HG03469 (cell line): ENCODE data around the gene RTKN2.
"Not testable (repeated sequence)": the region's sequence is repeated elsewhere in the genome, so short reads cannot be mapped to it uniquely, and the experiment has no call there.

Source experiments
- ATAC-seq: cut with Tn5 transposase; IDR thresholded peaks from one replicate; pipeline ENCODE4 v1.9.1; 2021; ENCODE audit warnings: mild to moderate bottlenecking, moderate library complexity, moderate number of reproducible peaks; ENCODE audit not compliant: unreplicated experiment

RTKN2 gene

DNA sequence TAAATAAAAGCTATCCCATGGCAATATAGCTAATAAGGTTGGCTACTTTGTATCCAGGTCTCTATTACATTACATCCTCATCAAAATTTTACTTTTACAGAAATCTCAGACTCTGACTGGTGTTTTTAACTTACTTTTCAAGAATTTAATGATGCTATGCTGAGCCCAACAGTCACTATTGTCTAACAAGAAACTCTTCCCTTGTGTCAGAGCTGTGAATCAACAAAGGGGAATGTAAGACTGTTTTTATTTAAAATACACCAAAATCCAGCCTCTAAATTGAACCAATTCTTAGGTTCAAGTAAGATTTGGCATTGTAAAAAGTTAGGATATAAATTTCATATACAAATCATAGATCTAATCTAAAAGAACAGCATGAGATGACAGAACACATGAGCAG is 7.0 kb downstream of the RTKN2 start:
- no peak for ATAC-seq

DNA sequence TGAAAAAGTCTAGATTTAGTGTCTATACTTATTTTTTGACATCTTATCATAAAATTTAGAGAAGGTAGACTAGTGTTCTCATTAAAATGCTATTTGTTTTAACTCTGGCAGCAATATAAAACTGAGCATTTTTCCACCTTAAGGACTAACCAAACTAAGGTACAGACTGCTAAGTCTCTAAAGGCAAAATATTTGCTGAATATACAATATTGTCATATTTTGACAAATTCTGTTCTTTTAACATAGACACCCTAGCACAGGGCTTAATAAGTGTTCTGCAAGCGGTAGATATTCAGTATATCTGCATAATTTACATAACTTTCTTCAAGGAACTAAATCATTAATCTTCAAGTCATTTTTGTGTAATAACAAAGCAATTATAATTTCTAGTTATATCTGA is 8.6 kb downstream of the RTKN2 start:
- no peak for ATAC-seq

DNA sequence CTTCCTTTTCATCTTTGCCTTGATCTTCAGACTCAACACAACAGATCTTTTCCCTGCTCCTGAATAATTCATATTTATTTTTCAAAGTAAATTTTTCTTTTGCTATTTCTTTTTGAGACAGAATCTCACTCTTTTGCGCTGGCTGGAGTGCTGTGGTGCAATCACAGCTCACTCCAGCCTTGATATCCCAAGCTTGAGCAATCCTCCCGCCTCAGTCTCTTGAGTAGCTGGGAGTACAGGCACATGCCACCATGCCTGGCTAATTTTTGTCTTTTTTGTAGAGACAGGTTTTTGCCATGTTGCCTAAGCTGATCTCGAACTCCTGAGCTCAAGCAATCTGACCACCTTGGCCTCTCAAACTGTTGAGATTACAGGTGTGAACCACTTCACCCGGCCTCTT is 9.2 kb downstream of the RTKN2 start:
- no peak for ATAC-seq

DNA sequence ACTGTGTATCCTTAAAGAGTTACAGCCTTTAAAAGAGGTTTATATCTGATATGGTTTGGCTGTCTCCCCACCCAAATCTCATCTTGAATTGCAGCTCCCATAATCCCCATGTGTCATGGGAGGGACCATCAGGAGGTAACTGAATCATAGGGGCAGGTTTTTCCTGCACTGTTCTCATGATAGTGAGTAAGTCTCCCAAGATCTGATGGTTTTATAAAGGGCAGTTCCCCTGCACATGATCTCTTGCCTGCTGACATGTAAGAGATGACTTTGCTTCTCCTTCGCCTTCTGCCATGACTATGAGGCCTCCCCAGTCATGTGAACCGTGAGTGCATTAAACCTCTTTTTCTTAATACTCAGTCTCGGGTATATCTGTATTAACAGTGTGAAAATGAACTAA is 9.7 kb downstream of the RTKN2 start:
- ATAC-seq: no peak

DNA sequence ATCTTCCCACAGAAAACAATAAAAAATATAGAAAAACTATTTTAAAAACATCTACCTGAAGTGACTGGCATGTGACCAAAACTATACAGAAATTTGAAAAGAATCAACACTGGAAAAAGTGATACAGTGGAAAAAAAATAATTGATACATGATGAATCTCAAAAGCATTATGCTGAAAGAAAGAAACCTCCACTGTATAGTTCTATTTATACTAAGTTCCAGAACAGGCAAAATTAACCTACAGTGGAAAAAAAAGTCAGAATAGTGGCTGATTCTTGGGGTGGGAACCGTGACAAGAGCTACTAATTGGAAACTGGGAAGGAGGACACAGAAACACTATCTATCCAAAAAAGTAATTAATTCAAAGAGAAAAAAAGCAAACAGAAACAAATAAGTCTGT is 14.9 kb downstream of the RTKN2 start:
- ATAC-seq: no peak

DNA sequence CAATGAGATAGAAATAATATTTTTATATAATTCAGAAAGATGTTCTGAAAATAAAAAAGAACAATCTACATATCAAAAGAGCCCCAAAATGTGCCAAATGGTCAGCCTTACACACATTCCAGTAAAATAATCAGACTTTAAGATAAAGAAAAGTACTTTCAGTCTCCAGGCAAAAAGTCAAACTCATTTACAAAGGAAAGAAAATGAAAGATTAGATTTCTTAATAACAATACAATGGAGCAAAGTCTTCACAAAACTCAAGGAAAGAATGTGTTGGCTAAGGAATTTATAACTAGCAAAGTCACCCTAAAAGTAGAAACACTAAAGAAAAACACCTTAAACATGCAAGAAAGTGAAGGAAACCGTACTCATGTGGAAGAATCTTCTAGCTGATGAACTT is 16.6 kb downstream of the RTKN2 start:
- no peak for ATAC-seq

DNA sequence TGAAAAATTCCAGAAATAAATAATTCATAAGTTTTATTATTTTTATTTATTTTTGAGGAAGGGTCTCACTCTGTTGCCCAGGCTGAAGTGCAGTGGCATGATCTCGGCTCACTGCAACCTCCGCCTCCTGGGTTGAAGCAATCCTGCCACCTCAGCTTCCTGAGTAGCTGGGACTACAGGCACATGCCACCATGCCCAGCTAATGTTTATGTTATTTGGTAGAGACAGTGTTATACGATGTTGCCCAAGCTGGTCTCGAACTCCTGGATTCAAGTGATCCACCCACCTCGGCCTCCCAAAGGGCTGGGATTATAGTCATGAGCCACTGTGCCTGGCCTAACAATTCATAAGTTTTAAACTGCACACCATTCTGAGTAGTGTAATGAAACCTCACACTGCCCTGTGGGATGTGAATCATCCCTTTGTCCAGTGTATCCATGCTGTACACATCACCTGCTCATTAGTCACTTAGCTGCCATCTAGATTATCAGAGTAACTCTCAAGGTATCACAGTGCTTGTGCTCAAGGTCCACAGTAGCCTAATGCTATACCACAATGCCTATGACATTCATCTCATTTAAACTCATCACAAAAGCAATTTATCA is 17.9 kb downstream of the RTKN2 start:
- no peak for ATAC-seq

DNA sequence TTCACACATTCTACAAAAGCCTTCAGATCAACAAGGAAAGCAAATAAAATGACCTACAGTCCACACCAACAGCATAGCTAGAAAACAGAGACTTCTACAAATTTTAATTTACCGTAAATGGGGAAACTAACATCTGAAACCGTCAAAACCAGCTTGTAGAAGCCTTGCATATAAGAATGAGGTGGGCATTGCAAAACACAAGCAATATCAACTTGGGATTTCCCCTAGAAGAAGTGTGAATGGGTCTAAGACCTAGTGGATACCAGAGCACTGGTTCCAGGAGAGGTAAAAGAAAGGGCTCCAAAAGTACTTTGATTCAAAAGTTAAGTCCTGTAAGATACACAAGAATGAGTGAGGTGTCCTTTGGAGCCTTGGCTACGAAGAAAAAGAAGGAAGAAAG is 18.7 kb downstream of the RTKN2 start:
- ATAC-seq: no peak

DNA sequence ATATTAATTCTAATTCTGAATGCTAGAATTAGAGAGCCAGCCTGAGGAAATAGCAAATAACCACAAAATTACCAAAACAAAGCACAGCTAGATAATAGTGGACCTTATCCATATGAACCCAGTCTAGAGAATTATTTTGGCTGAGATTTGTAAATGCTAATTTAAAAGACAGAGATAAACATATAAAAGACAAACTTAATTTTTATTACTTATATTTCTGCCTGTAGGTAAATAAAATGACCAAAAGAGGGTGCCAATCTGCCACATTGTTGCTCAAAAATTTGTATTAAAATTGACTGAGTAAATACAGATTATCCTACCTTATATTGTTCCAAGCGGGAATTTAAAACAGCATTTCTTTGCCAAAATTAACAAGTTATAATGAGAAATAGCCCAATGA is 20.2 kb downstream of the RTKN2 start:
- no peak for ATAC-seq

DNA sequence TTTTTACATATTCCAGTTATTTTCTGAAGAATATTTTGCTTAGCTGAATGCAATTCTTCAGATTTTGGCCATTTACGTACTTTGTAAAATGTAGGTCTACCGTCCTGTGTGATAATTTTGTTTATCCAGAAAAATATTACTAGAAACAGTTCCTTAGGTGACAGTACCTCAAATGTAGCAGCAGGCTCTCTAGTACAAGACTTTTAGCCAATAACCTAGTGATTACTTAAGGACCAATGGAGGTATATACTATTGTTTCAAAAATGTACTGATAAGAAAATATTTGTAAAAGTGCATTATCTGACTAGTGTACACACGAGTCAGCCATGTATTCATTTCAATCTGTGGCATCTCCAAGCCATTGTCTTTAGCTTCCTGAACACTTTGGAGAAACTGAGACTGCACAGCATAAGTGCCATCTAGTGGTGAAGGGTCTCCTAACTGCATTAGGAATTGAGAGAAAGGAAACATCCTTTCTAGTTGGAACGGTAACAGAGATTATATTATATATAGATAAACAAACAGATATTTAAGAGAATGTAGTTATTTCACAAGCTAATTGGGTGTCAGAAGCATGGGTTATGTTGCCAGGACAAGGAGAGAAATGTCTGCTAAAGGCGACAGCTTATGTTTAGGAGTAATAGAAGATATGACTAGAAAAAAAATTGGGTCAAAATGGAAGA is 23.7 kb downstream of the RTKN2 start:
- ATAC-seq: peak; percentile 42

DNA sequence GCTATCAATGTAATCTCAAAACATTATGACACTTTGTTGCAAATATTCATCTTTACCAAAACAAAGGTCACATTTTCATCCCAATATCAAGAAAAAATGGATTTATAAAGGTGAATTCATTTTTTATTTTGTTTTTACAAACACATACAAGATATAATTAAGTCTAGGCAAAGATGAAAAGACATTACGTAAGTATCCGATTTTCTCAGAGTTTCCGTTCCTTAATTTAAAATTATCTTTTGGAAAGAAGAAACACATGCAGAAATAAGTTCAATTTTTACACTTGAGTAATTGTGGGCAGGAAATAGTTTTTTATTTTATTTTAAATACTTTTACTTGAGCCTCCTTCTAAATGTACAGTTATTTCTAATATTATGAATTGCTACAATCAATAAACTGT is 24.6 kb downstream of the RTKN2 start:
- no peak for ATAC-seq

DNA sequence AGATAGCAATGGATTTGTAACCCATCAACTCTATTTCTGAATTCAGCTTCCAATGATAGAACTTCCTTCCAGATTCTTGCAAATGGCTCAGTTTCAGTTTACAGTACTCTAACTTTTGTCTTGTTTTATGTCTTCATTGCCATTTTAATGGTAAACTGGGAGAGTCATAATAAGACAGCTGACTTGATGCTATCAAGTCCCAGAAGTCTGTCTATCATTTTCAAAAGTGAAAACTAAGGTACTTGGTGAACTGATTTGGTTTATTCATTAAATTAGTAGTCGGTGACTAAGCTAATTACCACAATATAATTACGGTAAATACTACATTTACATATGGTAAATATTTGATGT is 25.0 kb downstream of the RTKN2 start:
- peak; percentile 19 for ATAC-seq

DNA sequence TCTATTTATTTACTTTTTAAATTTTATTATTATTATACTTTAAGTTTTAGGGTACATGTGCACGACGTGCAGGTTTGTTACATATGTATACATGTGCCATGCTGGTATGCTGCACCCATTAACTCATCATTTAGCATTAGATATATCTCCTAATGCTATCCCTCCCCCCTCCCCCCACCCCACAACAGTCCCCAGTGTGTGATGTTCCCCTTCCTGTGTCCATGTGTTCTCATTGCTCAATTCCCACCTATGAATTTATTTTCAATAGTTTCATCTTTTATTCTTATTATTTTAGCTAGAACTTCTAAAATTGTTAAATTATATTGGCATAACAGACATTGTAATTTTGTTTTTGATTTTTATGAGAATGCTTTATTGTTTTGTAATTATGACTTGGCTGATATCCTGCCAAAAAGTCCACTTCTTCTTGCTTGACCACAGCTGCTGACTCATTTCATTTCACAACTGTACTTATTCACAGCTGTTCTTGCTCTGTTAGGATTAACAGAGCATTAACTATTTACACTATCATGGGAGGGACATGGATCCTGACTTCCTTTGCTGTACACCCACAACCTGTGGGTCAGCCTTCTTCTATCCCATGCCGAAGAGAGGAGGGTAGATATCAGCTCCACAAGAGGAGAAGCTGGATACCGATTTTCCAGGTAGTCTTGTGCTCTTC is 25.5 kb downstream of the RTKN2 start:
- ATAC-seq: peak; percentile 76

DNA sequence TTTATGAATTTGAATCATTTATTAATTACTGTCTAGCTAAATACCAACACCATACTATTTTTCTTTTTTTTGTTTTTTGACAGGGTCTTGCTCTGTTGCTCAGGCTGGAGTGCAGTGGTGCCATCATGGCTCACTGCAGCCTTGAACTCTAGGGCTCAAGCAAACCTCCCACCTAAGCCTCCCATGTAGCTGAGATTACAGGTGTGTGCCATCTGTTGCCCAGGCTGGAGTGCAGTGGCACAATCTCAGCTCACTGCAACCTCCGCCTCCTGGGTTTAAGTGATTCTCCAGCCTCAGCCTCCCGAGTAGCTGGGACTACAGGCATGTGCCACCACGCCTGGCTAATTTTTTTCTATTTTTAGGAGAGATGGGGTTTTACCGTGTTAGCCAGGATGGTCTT is 27.1 kb downstream of the RTKN2 start:
- not testable (repeated sequence) for ATAC-seq

DNA sequence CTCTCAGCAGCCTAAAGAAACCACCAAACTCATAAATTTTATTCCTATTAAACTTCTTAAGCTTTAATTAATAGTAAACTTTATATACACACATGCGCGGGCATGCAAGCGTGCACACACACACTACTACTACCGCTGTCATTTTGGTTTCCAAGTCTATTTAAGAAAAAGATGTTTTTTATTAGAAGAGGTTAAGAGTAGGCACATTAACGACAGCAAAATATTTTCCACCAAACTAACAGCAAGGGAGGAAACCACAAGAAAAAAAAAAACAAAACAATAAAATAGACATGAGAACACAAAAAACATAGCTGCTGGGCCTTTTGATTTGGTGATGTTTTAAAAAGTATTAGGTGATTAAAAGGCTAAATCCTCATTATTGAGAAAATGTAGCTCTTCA is 28.6 kb downstream of the RTKN2 start:
- no peak for ATAC-seq

DNA sequence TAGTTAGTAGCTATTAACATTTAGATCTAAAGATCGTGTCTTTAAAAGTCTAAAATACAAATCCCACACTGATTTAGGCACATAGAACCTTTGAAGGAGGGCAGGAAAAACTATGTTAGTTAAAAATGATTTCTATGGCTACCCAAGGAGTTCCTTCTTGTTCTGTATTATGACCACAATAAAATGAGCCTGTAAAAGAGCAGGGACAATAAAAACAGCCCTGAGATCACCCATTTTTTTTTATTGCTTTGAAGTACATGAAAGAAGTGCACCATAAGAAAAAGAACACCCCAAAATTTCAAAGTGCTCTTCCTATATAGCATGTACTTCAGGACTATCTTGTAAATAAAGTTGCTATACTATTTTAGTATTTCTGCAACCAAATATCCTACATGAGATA is 29.8 kb downstream of the RTKN2 start:
- ATAC-seq: no peak

DNA sequence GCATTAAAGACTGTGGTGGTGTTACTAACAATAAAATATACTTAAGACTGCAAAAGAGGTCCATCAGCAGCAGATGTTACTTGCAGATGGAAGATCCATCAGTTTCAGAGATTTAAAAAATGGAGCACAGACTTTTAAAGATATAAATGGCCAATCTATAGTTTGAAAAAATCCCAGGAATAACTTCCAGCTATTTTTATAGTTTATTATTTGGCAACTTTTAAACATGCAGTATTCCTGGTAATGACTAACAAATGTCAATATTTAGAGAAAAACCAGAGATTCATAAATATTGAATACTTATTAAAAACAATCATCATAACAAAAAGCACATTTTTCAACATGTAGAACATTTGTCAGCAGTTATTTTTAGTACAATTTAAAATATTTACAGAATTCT is 30.7 kb downstream of the RTKN2 start:
- no peak for ATAC-seq

DNA sequence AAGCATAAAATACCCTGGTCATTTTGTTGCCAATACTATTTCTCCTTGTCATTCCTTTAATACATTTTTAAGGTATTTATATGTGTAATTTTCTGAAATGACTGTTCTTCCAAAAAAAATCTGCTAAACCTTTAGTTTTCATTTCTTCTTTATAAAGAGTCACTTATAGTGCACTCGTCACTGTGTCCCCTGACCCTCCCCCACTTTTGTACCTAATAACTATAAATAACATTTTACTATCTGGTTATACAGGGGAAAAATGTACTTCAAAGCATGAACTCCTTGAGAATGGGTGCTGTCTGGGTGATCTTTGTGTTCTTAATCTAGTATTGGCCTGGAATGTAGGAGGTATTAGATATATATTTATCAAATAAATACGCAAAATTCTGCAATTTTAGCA is 31.1 kb downstream of the RTKN2 start:
- ATAC-seq: no peak

DNA sequence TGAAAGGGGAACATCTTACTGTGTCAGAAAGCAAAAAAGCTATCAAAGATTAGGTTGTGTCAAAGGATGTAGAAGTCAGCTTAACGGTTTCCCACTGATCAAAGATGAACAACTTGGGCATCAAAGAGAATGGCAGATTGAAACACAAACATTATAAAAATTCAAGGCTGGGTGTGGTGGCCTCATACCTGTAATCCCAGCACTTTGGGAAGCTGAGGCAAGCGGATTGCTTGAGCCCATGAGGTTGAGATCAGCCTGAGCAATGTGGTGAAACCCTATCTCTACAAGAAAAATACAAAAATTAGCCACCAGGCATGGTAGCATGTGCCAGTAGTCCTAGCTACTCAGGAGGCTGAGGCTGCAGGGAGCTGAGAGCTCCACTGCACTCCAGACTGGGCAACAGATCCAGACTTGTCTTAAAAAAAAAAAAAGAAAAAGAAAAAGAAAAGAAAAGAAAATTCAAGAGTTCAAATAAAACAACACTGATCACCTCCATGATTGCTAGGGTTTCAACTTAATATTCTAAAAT is 34.5 kb downstream of the RTKN2 start:
- ATAC-seq: no peak

DNA sequence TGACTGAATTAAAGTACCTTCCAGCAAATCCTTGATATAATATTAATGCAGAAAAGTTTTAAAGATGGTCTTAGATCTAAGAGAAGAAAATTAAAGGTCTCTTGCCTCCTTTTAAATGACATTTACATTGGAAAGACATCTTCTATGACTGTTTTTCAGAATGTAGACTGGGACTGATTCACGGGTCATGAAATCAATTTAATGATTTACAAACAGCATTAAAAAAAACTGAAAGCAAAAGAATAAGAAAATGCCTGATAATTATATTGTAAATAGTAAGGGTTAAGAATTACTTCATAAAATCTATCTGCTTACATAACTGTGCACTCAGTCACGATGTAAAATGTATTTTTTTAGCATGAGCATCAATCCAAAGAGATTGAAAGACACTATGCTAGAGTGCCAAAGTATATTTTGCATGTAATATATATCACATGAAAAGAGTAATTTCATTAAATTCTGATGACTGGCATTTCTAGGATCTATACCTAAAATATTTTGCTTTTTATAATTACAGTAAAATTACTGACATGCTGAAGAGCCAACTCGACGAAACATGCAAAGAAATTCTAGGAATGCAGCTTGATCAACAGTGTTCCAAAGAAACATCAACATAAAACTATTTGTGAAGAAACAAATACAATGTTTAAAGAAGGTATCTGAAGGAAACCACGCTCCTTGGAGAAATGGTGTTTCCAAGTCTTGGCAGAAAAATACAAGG is 35.1 kb downstream of the RTKN2 start:
- ATAC-seq: no peak

DNA sequence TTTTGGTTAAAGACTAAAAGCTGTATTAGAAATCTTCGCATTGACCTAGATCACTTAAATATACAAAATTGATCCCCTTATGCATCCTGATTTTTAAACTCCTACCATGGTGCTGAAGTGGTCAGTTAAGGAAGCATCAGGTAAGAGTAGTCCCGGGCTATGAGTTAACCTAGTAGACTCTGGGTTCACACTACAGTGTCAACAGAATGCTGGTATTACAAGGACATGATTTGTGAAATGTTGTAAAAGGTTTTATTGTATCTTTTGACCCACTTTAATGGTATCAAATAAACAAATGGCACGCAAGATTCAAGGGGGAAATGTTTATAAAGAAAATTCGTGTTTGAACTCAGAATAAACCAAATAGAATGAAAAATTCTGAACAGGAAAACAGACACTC is 36.8 kb downstream of the RTKN2 start:
- no peak for ATAC-seq

DNA sequence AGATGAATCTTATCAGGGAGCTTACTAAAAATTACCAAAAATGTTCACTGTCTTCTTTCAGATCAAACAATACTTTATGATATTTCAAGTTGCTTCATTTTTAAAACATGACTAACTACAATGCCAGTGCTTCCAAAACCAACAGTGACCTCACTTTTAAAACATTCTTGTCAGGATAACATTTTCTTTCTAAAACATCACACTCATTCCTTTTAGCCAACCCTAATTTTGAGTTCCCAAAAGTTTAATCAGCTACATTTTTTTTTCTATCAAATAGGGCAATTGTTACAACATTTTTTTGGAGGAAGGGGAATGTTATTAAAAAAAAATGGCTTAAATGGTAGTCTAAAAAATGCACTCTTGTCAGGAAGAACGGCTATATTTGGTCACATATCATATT is 37.3 kb downstream of the RTKN2 start:
- no peak for ATAC-seq
